HFF-Myc (cell line): ENCODE data around the gene UCP2.
A peak's percentile ranks its signal among the peaks of the same experiment; 100 is the strongest.

Source experiments
- DNase-seq: peaks from one replicate; pipeline ENCODE4 v3.0.0-alpha.2; 2011; ENCODE audit warnings: low read depth; ENCODE audit errors: extremely low read depth
- H3K4me3 ChIP-seq: replicated peaks from 2 replicates; pipeline ENCODE4 v1.5.1; 2011; ENCODE audit warnings: low read depth, mild to moderate bottlenecking, control low read depth, low read length
- CTCF ChIP-seq: IDR thresholded peaks from 2 replicates; pipeline ENCODE4 v1.5.1; 2012; ENCODE audit warnings: mild to moderate bottlenecking, low read depth, low read length, control low read depth; ENCODE audit errors: missing control alignments

Gene UCP2

GRCh38 chr11:73965764-73966121 lies 16.9 kb downstream of the UCP2 start:
- DNase-seq, result no peak

GRCh38 chr11:73965076-73965763 lies 17.4 kb downstream of the UCP2 start:
- DNase-seq, result no peak
- no peak for TF ChIP-seq CTCF
- H3K4me3 ChIP-seq, result peak overlapping the region; percentile 19

More at GRCh38 chr11:73965764-73966121, 16.9 kb downstream of the UCP2 start:
- H3K4me3 ChIP-seq, result no peak overlapping the region
- no peak for TF ChIP-seq CTCF

GRCh38 chr11:73963861-73964260 lies 18.8 kb downstream of the UCP2 start:
- no peak overlapping the region for H3K4me3 ChIP-seq
- no peak for DNase-seq
- TF ChIP-seq CTCF, result no peak

- no peak for DNase-seq
- no peak overlapping the region for H3K4me3 ChIP-seq
- TF ChIP-seq CTCF, result no peak
These were observed 20.4 kb downstream of the UCP2 start for GRCh38 chr11:73962101-73962705.

GRCh38 chr11:73961321-73961720 lies 21.3 kb downstream of the UCP2 start:
- no peak for TF ChIP-seq CTCF
- no peak overlapping the region for H3K4me3 ChIP-seq
- DNase-seq, result no peak

- no peak for DNase-seq
- no peak overlapping the region for H3K4me3 ChIP-seq
- no peak for TF ChIP-seq CTCF
These were observed 24.0 kb downstream of the UCP2 start for GRCh38 chr11:73958521-73959141.
